Bronchial epithelial cell (primary cell): ENCODE measurements around the gene NCOA7. TPM values are rescaled to one million over a fixed set of nuclear protein-coding genes. Genes with fewer than 3 reads are reported as not detected.

Experiments
- DNase-seq: peaks from one replicate; pipeline ENCODE4 v3.0.0-alpha.2; 2010; ENCODE audit warnings: low read depth
- FAIRE-seq: peaks from 2 replicates; lab custom pipeline; 2011; peaks lifted over from hg19 to GRCh38; lab: Jason Lieb, UNC
- H3K27me3 ChIP-seq: 2 replicates; pipeline ENCODE4 v1.5.1; 2011; ENCODE audit warnings: low read length; ENCODE audit not compliant: control insufficient read depth, insufficient read depth
- H3K36me3 ChIP-seq: 2 replicates; pipeline ENCODE4 v1.5.1; 2011; ENCODE audit warnings: low read length; ENCODE audit not compliant: control insufficient read depth, insufficient read depth
- H3K4me3 ChIP-seq: 2 replicates; pipeline ENCODE4 v1.5.1; 2011; ENCODE audit warnings: mild to moderate bottlenecking, low read depth, low read length, control low read depth
- total RNA-seq: library from RNA; depleted of rRNA; stranded (reverse); fragments of >200 nt; gene quantifications from 2 replicates; pipeline ENCODE4 v1.2.1, GENCODE V29; 2014
- TF ChIP-seq, protein P1 (sequence below): IDR thresholded peaks from 2 replicates; pipeline ENCODE4 v1.5.1; 2011; ENCODE audit warnings: mild to moderate bottlenecking, moderate library complexity, low read length, control low read depth, inconsistent platforms; ENCODE audit not compliant: insufficient read depth, severe bottlenecking

Gene NCOA7, protein sequence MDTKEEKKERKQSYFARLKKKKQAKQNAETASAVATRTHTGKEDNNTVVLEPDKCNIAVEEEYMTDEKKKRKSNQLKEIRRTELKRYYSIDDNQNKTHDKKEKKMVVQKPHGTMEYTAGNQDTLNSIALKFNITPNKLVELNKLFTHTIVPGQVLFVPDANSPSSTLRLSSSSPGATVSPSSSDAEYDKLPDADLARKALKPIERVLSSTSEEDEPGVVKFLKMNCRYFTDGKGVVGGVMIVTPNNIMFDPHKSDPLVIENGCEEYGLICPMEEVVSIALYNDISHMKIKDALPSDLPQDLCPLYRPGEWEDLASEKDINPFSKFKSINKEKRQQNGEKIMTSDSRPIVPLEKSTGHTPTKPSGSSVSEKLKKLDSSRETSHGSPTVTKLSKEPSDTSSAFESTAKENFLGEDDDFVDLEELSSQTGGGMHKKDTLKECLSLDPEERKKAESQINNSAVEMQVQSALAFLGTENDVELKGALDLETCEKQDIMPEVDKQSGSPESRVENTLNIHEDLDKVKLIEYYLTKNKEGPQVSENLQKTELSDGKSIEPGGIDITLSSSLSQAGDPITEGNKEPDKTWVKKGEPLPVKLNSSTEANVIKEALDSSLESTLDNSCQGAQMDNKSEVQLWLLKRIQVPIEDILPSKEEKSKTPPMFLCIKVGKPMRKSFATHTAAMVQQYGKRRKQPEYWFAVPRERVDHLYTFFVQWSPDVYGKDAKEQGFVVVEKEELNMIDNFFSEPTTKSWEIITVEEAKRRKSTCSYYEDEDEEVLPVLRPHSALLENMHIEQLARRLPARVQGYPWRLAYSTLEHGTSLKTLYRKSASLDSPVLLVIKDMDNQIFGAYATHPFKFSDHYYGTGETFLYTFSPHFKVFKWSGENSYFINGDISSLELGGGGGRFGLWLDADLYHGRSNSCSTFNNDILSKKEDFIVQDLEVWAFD
- total RNA-seq, result 39.0 and 85.9 TPM in 2 replicates

DNA sequence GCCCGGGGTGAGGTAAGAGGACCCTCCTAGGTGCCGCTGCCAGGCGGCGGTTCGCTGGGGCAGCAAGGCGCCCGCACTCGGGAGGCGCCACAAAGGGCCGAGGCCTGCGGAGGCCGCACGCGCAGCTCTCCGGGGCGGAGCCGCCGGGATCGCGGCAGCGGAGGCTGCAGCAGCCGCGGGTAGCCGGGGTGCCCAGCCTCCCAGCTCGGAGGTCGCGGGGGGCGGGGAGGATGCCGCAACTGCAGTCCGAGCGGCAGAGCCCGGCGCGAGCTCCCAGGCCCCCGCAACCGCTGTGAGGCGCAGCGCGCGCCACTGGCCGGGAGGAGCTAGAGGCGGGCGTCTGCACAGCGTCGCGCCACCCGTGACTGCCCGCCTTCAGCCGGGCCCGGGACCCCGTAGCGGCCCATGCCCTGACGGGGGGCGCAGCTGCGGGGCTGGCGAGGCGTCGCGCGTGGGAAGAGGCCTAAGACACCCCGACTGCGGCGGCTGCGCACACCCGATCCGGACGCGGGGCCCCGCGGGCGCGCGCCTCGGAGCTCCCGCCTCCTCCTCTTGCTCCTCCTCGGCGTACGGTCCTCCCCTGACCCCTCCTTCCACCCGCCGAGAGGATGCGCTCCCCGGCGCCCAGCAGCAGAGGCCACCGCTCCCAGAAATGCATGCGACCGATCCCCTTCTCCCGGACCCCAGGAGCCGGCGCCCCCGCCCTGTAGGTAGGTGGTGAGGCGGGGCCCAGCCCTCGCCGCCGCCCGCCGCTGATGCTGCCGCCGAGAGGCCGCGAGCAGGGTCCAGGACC, at the start of gene NCOA7:
TSS of gene NCOA7 (plus strand) at position 603 of the 793 bp plus-strand sequence. CDS start 24,395 bp downstream, outside the sequence.
- TF ChIP-seq, protein P1, sequence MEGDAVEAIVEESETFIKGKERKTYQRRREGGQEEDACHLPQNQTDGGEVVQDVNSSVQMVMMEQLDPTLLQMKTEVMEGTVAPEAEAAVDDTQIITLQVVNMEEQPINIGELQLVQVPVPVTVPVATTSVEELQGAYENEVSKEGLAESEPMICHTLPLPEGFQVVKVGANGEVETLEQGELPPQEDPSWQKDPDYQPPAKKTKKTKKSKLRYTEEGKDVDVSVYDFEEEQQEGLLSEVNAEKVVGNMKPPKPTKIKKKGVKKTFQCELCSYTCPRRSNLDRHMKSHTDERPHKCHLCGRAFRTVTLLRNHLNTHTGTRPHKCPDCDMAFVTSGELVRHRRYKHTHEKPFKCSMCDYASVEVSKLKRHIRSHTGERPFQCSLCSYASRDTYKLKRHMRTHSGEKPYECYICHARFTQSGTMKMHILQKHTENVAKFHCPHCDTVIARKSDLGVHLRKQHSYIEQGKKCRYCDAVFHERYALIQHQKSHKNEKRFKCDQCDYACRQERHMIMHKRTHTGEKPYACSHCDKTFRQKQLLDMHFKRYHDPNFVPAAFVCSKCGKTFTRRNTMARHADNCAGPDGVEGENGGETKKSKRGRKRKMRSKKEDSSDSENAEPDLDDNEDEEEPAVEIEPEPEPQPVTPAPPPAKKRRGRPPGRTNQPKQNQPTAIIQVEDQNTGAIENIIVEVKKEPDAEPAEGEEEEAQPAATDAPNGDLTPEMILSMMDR, result no peak
- peak within 1 kb of the TSS; percentile 63 for H3K4me3 ChIP-seq
- DNase-seq (peak; percentile 45), FAIRE-seq (no peak)
- peaks cover 4% of the 10 kb centered on the region for H3K36me3 ChIP-seq
- no peaks in the 10 kb centered on the region for H3K27me3 ChIP-seq

DNA sequence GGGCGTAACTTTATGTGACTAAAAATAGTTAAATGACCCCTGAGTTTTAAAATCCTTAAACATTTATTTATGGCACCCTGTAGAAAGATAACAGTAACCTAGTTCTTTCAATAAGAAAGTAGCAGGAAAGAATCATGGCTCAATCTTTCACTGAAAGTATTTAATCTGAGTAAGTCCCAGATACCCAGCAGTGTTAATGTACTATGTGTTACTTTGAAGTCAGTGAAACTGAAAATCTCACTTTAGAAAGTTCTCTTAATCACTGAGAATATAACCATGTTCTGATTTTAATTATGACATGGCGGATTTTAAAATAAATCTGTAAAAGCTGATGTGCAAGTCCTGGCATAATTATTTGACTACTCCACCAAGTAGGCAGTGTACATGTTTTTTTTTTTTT, 49.4 kb upstream of the NCOA7 start:
- FAIRE-seq (no peak), DNase-seq (no peak)
- Histone ChIP-seq H3K36me3 (no peaks in the 10 kb centered on the region), H3K27me3 (no peaks in the 10 kb centered on the region), H3K4me3 (no peak overlapping the region)
- TF ChIP-seq, protein P1, result no peak

DNA sequence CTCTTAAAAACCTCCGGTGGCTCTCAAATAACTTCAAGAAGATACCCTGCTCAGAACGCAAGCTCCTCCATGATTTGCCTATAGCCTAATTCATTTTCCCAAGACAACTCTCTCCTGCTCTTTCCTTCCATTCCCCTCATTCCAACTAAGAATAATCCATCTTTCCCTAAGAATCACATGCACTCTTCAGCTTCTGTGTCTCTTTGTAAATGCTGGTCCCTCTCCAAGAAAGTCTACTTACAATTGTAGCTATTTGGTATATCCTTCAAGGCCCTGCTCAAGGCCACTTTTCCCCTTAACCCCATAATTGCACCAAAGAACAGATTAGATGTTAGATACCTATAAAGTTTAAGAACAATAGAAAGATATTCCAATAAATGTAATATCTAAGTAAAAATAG, 48.7 kb upstream of the NCOA7 start:
- H3K36me3 ChIP-seq, result no peaks in the 10 kb centered on the region
- TF ChIP-seq, protein P1, result no peak
- no peaks in the 10 kb centered on the region for H3K27me3 ChIP-seq
- no peak overlapping the region for H3K4me3 ChIP-seq
- no peak for FAIRE-seq
- no peak for DNase-seq

DNA sequence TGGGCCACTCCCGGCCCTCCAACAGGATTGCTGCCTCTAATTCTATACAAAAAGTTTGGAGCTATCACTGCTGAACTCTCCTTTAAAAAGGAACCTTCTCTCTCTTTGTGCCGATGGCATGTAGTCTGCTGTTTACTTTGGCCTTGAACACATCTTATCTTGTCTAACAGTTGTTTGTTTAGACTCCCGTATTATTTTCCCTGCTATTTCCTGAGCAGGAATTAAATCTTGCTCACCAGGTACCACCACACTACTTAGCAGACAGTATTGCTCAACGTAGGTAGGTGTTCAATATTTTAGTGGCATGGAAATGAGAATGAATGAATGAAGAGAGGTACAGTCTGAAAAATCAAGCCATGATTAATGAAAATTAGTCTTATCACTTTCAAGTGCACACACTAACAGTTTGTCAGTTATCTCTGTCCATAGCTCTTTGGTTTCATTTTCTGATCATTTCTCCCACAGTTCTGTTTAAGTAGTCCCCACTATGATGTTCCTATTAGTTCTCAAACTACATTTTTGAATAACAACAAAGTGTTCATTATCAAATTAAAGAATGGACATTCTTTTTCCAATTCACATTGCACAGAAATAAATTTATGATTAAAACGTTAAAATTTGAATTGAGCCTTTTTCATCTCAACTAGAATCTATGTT, 48.2 kb upstream of the NCOA7 start:
- TF ChIP-seq, protein P1, result no peak
- H3K27me3 ChIP-seq, result no peaks in the 10 kb centered on the region
- no peak overlapping the region for H3K4me3 ChIP-seq
- FAIRE-seq, result no peak
- no peaks in the 10 kb centered on the region for H3K36me3 ChIP-seq
- no peak for DNase-seq

DNA sequence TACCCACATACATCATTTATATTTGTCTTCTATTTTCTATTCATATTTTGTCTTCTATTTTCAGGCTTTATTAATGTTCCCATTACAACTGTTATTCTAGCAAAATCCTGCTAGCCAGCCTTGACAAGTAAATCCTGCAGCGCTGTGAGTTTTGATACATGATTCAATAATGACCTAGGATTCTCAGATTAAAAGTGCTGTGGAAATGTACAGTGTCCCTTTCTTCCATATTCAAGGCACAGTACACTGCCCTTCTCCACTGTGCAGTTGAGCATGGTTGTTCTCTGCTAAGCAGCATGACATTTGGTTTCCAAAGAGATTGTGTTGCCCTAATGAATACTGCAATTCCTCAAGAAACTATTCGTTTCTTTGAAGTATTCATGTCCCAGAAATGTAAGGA, 47.2 kb upstream of the NCOA7 start:
- Histone ChIP-seq H3K36me3 (no peaks in the 10 kb centered on the region), H3K27me3 (no peaks in the 10 kb centered on the region), H3K4me3 (no peak overlapping the region)
- TF ChIP-seq, protein P1, result no peak
- no peak for FAIRE-seq
- no peak for DNase-seq
